ENCODE results near the gene TPBGL. TPM values are rescaled to one million over a fixed set of nuclear protein-coding genes. Genes with fewer than 3 reads are reported as not detected.

Gene TPBGL
- total RNA-seq (2014; rRNA removed; shearing (Covaris generic); ENCODE audit: low replicate concordance) = not detected in 2 replicates

GRCh38 chr11:75240311-75241035 is at the start of gene TPBGL:
TPBGL (plus strand) TSS chr11:75240774; CDS start chr11:75241050, 276 bp downstream.
- Histone ChIP-seq H3K9me3 (no peaks in the 10 kb centered on the region), H3K4me3 (no peak within 1 kb of the TSS), H3K27me3 (peaks cover 31% of the 10 kb centered on the region), H3K36me3 (no peaks in the 10 kb centered on the region)
- peak; percentile 17 for DNase-seq

- Histone ChIP-seq H3K9me3 (no peaks in the 10 kb centered on the region), H3K36me3 (no peaks in the 10 kb centered on the region), H3K27me3 (no peaks in the 10 kb centered on the region), H3K4me3 (no peak overlapping the region)
- DNase-seq = peak; percentile 9
These were observed 49.2 kb upstream of the TPBGL start for GRCh38 chr11:75191330-75191717.

- DNase-seq = no peak
- Histone ChIP-seq H3K36me3 (no peaks in the 10 kb centered on the region), H3K4me3 (no peak overlapping the region), H3K27me3 (no peaks in the 10 kb centered on the region), H3K9me3 (no peaks in the 10 kb centered on the region)
These were observed 47.3 kb upstream of the TPBGL start for GRCh38 chr11:75193271-75193670.

GRCh38 chr11:75193711-75194110 is 46.9 kb upstream of the TPBGL start:
- no peak overlapping the region for H3K4me3 ChIP-seq
- H3K36me3 ChIP-seq = no peaks in the 10 kb centered on the region
- no peaks in the 10 kb centered on the region for H3K9me3 ChIP-seq
- no peak for DNase-seq
- H3K27me3 ChIP-seq = no peaks in the 10 kb centered on the region

GRCh38 chr11:75194147-75194546 is 46.4 kb upstream of the TPBGL start:
- no peaks in the 10 kb centered on the region for H3K27me3 ChIP-seq
- H3K4me3 ChIP-seq = no peak overlapping the region
- DNase-seq = no peak
- H3K36me3 ChIP-seq = no peaks in the 10 kb centered on the region
- no peaks in the 10 kb centered on the region for H3K9me3 ChIP-seq

- Histone ChIP-seq H3K27me3 (no peaks in the 10 kb centered on the region), H3K9me3 (no peaks in the 10 kb centered on the region), H3K36me3 (no peaks in the 10 kb centered on the region), H3K4me3 (no peak overlapping the region)
- peak; percentile 89 for DNase-seq
These were observed 45.2 kb upstream of the TPBGL start for GRCh38 chr11:75195167-75195962.

- no peak overlapping the region for H3K4me3 ChIP-seq
- H3K9me3 ChIP-seq = no peaks in the 10 kb centered on the region
- no peaks in the 10 kb centered on the region for H3K36me3 ChIP-seq
- no peak for DNase-seq
- no peaks in the 10 kb centered on the region for H3K27me3 ChIP-seq
These were observed 44.1 kb upstream of the TPBGL start for GRCh38 chr11:75196426-75196825.

GRCh38 chr11:75197512-75198277 is 42.9 kb upstream of the TPBGL start:
- H3K27me3 ChIP-seq = no peaks in the 10 kb centered on the region
- DNase-seq = no peak
- no peaks in the 10 kb centered on the region for H3K9me3 ChIP-seq
- no peak overlapping the region for H3K4me3 ChIP-seq
- H3K36me3 ChIP-seq = no peaks in the 10 kb centered on the region

GRCh38 chr11:75198278-75198973 is 42.1 kb upstream of the TPBGL start:
- H3K4me3 ChIP-seq = no peak overlapping the region
- H3K9me3 ChIP-seq = no peaks in the 10 kb centered on the region
- no peaks in the 10 kb centered on the region for H3K36me3 ChIP-seq
- H3K27me3 ChIP-seq = no peaks in the 10 kb centered on the region
- DNase-seq = no peak

GRCh38 chr11:75199412-75199955 is 41.1 kb upstream of the TPBGL start:
- H3K9me3 ChIP-seq = no peaks in the 10 kb centered on the region
- H3K4me3 ChIP-seq = no peak overlapping the region
- DNase-seq = no peak
- no peaks in the 10 kb centered on the region for H3K27me3 ChIP-seq
- no peaks in the 10 kb centered on the region for H3K36me3 ChIP-seq

GRCh38 chr11:75200051-75200450 is 40.5 kb upstream of the TPBGL start:
- no peak for DNase-seq
- no peaks in the 10 kb centered on the region for H3K36me3 ChIP-seq
- no peaks in the 10 kb centered on the region for H3K27me3 ChIP-seq
- H3K4me3 ChIP-seq = no peak overlapping the region
- H3K9me3 ChIP-seq = no peaks in the 10 kb centered on the region

GRCh38 chr11:75200531-75200930 is 40.0 kb upstream of the TPBGL start:
- no peak overlapping the region for H3K4me3 ChIP-seq
- H3K36me3 ChIP-seq = no peaks in the 10 kb centered on the region
- no peaks in the 10 kb centered on the region for H3K9me3 ChIP-seq
- H3K27me3 ChIP-seq = no peaks in the 10 kb centered on the region
- no peak for DNase-seq

GRCh38 chr11:75201771-75202170 is 38.8 kb upstream of the TPBGL start:
- Histone ChIP-seq H3K27me3 (no peaks in the 10 kb centered on the region), H3K36me3 (no peaks in the 10 kb centered on the region)
- DNase-seq = no peak

GRCh38 chr11:75202195-75202594 is 38.4 kb upstream of the TPBGL start:
- Histone ChIP-seq H3K27me3 (no peaks in the 10 kb centered on the region), H3K36me3 (no peaks in the 10 kb centered on the region)
- DNase-seq = no peak

More at GRCh38 chr11:75201771-75202170, 38.8 kb upstream of the TPBGL start:
- Histone ChIP-seq H3K9me3 (no peaks in the 10 kb centered on the region), H3K4me3 (no peak overlapping the region)

GRCh38 chr11:75203138-75203537 is 37.4 kb upstream of the TPBGL start:
- Histone ChIP-seq H3K27me3 (no peaks in the 10 kb centered on the region), H3K36me3 (no peaks in the 10 kb centered on the region), H3K4me3 (no peak overlapping the region), H3K9me3 (no peaks in the 10 kb centered on the region)
- no peak for DNase-seq

More at GRCh38 chr11:75202195-75202594, 38.4 kb upstream of the TPBGL start:
- no peak overlapping the region for H3K4me3 ChIP-seq
- no peaks in the 10 kb centered on the region for H3K9me3 ChIP-seq

- Histone ChIP-seq H3K27me3 (peaks cover 1% of the 10 kb centered on the region; the same call in 1 of the 2 replicates), H3K9me3 (no peaks in the 10 kb centered on the region), H3K36me3 (no peaks in the 10 kb centered on the region), H3K4me3 (no peak overlapping the region)
- no peak for DNase-seq
These were observed 36.9 kb upstream of the TPBGL start for GRCh38 chr11:75203641-75204011.

Data from MG63 (cell line).